ENCODE data around the gene ITIH6. TPM values are rescaled to one million over a fixed set of nuclear protein-coding genes. Genes with fewer than 3 reads are reported as not detected.
"Not testable (repeated sequence)": the region's sequence is repeated elsewhere in the genome, so short reads cannot be mapped to it uniquely, and the experiment has no call there.

The ITIH6 gene
- total RNA-seq, 4 donors from 2014 or later: not detected

DNA sequence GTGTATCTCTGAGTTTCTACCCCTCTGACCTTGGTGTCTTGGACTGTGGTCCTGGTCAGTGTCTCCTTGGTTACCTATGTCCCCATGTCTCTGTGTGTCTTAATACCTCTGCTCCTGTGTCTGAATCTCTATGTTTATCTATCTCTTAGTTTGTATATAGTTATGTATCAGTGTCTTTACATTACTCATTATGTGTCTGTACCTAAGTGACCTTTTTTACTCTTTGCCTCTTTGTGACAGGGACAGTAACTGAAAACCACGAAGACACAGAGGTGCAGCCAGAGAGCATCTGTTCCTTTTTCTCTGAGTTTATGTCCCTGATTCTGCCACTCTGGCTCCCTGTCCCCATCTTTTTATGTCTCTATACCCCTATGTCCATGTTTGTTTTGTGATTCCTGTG, 49.4 kb downstream of the ITIH6 start:
- Histone ChIP-seq H3K27me3 (no peaks in the 10 kb centered on the region), H3K9me3 (no peaks in the 10 kb centered on the region), H3K27ac (no peak overlapping the region), H3K4me3 (no peak overlapping the region), H3K4me1 (no peaks in the 10 kb centered on the region), H3K36me3 (no peaks in the 10 kb centered on the region)
- no peak for TF ChIP-seq POLR2A (IDR thresholded peaks at IDR 0.05)
- TF ChIP-seq, protein P1, sequence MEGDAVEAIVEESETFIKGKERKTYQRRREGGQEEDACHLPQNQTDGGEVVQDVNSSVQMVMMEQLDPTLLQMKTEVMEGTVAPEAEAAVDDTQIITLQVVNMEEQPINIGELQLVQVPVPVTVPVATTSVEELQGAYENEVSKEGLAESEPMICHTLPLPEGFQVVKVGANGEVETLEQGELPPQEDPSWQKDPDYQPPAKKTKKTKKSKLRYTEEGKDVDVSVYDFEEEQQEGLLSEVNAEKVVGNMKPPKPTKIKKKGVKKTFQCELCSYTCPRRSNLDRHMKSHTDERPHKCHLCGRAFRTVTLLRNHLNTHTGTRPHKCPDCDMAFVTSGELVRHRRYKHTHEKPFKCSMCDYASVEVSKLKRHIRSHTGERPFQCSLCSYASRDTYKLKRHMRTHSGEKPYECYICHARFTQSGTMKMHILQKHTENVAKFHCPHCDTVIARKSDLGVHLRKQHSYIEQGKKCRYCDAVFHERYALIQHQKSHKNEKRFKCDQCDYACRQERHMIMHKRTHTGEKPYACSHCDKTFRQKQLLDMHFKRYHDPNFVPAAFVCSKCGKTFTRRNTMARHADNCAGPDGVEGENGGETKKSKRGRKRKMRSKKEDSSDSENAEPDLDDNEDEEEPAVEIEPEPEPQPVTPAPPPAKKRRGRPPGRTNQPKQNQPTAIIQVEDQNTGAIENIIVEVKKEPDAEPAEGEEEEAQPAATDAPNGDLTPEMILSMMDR (IDR thresholded peaks at IDR 0.05): no peak
- no peak for DNase-seq

DNA sequence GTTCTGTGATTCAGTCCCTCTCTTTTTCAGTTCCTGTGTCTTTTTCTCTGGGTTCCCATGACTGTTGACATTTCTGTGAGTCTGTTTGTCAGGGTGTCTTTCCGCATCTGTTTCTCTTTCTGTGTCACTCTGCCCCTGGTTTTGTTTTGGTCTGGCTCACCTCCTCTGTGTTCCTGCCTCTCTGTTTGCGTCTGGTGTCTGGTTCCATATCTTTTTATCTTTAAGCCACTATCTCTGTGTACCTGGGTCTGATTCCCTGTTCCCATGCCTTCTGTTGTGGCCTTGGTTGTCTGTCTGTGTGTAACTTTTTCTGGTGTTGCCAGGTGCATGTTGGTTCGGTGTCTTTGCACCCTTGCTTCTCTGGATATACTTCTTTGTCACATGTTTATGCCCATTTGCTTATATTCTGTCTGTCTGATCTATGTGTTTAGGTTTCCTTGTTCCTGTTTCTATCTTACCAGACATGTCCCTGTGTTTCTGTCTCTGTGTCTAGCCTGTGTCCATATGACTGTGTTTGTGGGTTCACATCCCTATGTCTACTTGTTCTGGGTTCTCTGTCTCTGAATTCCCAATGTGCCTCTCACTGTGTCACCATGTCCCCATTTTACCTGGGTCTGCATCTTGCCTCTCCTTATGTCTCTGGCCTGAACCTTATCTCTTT, 50.2 kb downstream of the ITIH6 start:
- Histone ChIP-seq H3K9me3 (no peaks in the 10 kb centered on the region), H3K27ac (no peak overlapping the region), H3K36me3 (no peaks in the 10 kb centered on the region), H3K4me1 (no peaks in the 10 kb centered on the region), H3K27me3 (no peaks in the 10 kb centered on the region), H3K4me3 (no peak overlapping the region)
- DNase-seq: no peak
- TF ChIP-seq, protein P1 (IDR thresholded peaks at IDR 0.05): no peak
- no peak for TF ChIP-seq POLR2A (IDR thresholded peaks at IDR 0.05)

DNA sequence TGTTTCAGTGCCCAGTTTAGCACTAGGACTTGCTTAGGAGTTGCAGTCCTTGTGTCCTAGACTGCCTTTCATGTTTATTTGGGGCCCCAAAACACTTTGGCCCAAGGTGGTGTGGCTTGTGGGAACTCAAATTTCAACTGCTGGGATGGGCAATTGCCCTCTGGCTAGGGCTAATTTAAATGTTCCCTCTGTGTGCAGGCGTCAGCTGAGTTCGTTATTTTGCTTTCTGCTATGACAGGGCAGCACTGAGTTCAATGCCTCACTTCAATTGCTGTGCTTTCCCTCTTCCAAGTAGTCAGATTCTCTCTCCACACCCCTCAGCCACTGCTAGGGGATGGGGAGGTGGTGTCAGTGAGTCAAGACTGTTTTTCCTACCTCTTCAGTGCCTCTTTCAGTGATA, 51.1 kb downstream of the ITIH6 start:
- TF ChIP-seq POLR2A (IDR thresholded peaks at IDR 0.05): no peak
- no peak overlapping the region for H3K4me3 ChIP-seq
- no peak overlapping the region for H3K27ac ChIP-seq
- H3K9me3 ChIP-seq: no peaks in the 10 kb centered on the region
- no peak for DNase-seq
- H3K27me3 ChIP-seq: no peaks in the 10 kb centered on the region
- H3K4me1 ChIP-seq: no peaks in the 10 kb centered on the region
- H3K36me3 ChIP-seq: no peaks in the 10 kb centered on the region

DNA sequence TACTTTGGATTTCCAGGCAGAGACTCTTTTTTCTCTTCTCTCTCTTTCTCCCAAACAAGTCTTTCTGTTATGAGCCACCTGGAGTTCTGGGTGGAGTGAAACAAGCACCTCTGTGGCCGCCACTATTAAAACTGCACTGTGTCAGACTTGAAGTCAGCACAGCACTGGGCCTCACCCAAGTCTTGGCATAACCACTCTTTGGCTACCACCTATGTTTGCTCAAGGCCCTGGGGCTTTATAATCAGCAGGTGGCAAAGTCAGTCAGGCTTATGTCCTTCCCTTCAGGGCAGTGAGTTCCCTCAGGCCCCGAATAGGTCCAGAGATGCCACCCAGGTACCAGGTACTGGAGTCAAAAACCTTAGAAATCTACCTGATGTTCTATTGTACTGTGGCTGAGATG, 52.4 kb downstream of the ITIH6 start:
- no peak for DNase-seq
- TF ChIP-seq, protein P1 (IDR thresholded peaks at IDR 0.05): no peak
- TF ChIP-seq POLR2A (IDR thresholded peaks at IDR 0.05): no peak
- H3K36me3 ChIP-seq: no peaks in the 10 kb centered on the region
- H3K4me3 ChIP-seq: no peak overlapping the region
- no peak overlapping the region for H3K27ac ChIP-seq
- H3K4me1 ChIP-seq: no peaks in the 10 kb centered on the region
- no peaks in the 10 kb centered on the region for H3K9me3 ChIP-seq
- H3K27me3 ChIP-seq: no peaks in the 10 kb centered on the region

DNA sequence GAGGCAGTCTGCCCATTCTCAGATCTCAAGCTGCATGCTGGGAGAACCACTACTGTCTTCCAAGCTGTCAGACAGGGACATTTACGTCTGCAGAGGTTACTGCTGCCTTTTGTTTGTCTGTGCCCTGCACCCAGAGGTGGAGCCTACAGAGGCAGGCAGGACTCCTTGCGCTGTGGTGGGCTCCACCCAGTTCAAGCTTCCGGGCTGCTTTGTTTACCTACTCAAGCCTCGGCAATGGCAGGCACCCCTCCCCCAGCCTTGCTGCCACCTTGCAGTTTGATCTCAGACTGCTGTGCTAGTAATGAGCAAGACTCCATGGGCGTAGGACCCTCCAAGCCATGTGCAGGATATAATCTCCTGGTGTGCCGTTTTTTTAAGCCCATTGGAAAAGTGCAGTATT, 59.5 kb downstream of the ITIH6 start:
- not testable (repeated sequence) for H3K4me3 ChIP-seq, H3K36me3 ChIP-seq, DNase-seq

DNA sequence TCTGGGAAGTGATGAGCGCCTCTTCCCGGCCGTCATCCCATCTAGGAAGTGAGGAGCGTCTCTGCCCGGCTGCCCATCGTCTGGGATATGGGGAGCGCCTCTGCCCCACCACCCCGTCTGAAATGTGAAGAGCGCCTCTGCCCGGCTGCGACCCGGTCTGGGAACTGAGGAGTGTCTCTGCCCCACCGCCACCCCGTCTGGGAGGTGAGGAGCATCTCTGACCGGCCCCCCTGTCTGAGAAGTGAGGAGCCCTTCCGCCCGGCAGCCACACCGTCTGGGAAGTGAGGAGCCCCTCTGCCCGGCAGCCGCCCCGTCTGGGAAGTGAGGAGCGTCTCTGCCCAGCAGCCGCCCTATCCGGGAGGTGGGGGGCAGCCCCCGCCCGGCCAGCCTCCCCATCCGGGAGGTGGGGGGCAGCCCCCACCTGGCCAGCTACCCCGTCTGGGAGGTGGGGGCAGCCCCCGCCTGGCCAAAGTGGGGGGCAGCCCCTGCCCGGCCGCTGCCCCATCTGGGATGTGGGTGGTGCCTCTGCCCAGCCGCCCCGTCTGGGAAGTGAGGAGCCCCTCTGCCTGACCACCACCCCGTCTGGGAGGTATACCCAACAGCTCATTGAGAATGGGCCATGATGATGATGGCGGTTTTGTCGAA, 61.6 kb downstream of the ITIH6 start:
- not testable (repeated sequence) for H3K4me1 ChIP-seq, H3K9me3 ChIP-seq, DNase-seq, H3K27ac ChIP-seq, H3K27me3 ChIP-seq, H3K36me3 ChIP-seq, H3K4me3 ChIP-seq

More for the DNA sequence above, 59.5 kb downstream of the ITIH6 start:
- not testable (repeated sequence) for H3K9me3 ChIP-seq, H3K27ac ChIP-seq, H3K27me3 ChIP-seq, H3K4me1 ChIP-seq

DNA sequence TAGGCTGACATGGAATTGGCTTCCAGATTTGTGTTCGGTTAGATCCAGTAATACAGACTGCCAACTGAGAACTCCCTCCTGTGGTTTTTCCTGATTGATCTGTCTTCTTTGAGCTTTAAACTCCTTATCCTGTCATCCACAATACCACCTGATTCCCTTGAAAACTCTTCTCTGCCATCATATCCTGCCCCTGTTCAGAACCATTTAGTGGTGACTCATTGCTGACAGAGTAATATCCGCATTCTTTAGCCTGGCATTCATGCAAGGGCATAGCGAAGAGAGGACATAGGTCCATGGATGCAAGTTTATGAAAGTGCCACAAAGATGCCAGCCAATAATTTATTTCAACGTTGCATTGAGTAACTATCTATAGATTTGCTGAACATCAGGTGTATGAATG, 76.6 kb downstream of the ITIH6 start:
- TF ChIP-seq, protein P1 (IDR thresholded peaks at IDR 0.05): no peak
- no peak for TF ChIP-seq POLR2A (IDR thresholded peaks at IDR 0.05)
- no peaks in the 10 kb centered on the region for H3K4me1 ChIP-seq
- no peaks in the 10 kb centered on the region for H3K9me3 ChIP-seq
- H3K4me3 ChIP-seq: no peak overlapping the region
- no peaks in the 10 kb centered on the region for H3K36me3 ChIP-seq
- no peaks in the 10 kb centered on the region for H3K27me3 ChIP-seq
- no peak for DNase-seq
- no peak overlapping the region for H3K27ac ChIP-seq

Measured in Peyer's patch (tissue), 4 donors.